ENCODE data around the gene UROC1. TPM values are rescaled to one million over a fixed set of nuclear protein-coding genes. Genes with fewer than 3 reads are reported as not detected.

Gene UROC1
- total and polyA plus RNA-seq, 2 of the 13 experiments (the other 11 are each of a cell fraction or from before 2014, with no cell fraction given), result 0.71 to 1.3 TPM

DNA sequence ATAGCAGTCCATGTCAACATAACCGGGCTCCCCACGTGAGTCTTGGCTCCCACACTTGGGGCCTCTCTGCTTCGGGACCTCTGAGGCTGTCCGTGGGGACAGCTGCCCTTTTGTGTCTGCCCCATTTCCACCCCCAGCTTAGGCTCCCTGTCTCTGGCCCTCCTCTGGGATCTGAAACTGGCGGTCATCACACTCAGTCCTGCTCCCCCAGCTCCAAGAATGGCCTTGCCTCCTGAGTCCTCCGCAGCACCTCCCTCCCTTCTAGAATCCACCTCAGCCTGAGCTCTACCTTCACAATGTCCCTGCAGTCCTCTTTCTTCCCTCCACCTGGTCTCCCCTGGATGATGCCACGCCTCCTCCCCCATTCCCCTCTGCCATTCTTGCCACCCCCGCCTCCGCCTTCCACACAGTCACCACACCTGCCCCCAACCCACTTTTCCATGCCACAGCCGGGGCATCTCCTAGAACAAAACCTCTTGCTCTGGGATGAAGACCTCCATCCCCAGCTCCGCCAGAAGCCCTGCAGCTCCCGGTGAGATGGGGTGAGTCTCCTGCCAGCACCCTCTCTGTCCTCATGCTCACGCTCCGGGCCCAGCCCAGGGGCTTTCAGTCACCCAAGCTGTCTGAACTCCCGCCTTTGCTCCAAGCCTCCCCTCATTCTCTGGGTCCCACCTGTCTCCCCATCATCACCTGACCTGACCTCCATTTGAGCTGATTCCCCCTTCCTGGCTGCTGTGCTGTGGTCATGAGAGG lies 34.9 kb downstream of the UROC1 start:
- H3K4me1 ChIP-seq (ENCODE audit: insufficient read depth, low read length), result peaks cover 98% of the 10 kb centered on the region
- DNase-seq (ENCODE audit: low spot score) (no peak), FAIRE-seq (no peak), ATAC-seq (no peak)
- peak overlapping the region in 1 of 3 experiments; percentile 49; a peak in 1 of 6 replicates for H3K4me3 ChIP-seq (replicated peaks in 1 of 3; ENCODE audit: insufficient read depth in 1 of 3, low read depth in 2 of 3, low read length in 3 of 3)
- peak overlapping the region; percentile 60 for H3K4me2 ChIP-seq (ENCODE audit: low read depth, low read length)
- TF ChIP-seq ZSCAN31 (CRISPR knock-in tag; IDR thresholded peaks at IDR 0.05; ENCODE audit: low read depth) (0 out of 2 replicates have a peak, but pooled peaks have one; percentile 17), ARID2 (CRISPR knock-in tag; IDR thresholded peaks at IDR 0.05; ENCODE audit: borderline replicate concordance) (no peak)
- no peaks in the 10 kb centered on the region for H3K27me3 ChIP-seq (ENCODE audit: control insufficient read depth in 1 of 2, insufficient read depth in 2 of 2, low read length in 2 of 2)
- ChIA-PET POLR2A (interaction anchor here (0.8 to 1.8 kb wide), 5 partner anchors 8 to 41 kb away, joined by 3 to 10 read pairs (median 6); partner anchors contain the start of gene CHST13), CTCF (ENCODE audit: low intra/inter-chr PET ratio, low total read pairs) (no interaction called here)
- H3K9me3 ChIP-seq (ENCODE audit: low read length), result no peaks in the 10 kb centered on the region
- BruUV-seq (replicated peaks), result no TSS peak
- no peaks in the 10 kb centered on the region for H3K36me3 ChIP-seq (replicated peaks in 1 of 2; ENCODE audit: control insufficient read depth in 1 of 2, insufficient read depth in 2 of 2, low read length in 2 of 2)
- H3K79me2 ChIP-seq (ENCODE audit: insufficient read depth, low read length), result no peaks in the 10 kb centered on the region
- in situ Hi-C loops (cut with HindIII; ENCODE audit: extremely low pct_ligation_motif_present, low pct_unique_long_range_greater_than_20kb) (no loop called here), intact Hi-C loops (cut with micrococcal nuclease; ENCODE audit: unreplicated experiment) (loop anchor here (5.0 kb wide), 1 partner anchor 35 kb away; the partner anchor contains the start of gene UROC1)
- no peak overlapping the region for H3K27ac ChIP-seq (ENCODE audit: extremely low read length, insufficient read depth, low read length)
- H4K20me1 ChIP-seq (ENCODE audit: insufficient read depth, low read length), result no peaks in the 10 kb centered on the region
- WGBS (ENCODE audit: low lambda C conversion rate), result 82% methylated on average over 12 of the region's 15 CpGs
- no peak overlapping the region for H2AFZ ChIP-seq (ENCODE audit: low read length)
- H3K9ac ChIP-seq (ENCODE audit: insufficient read depth, low read depth, low read length), result 0 out of 2 replicates have a peak overlapping the region, but pooled peaks have one; percentile 9

DNA sequence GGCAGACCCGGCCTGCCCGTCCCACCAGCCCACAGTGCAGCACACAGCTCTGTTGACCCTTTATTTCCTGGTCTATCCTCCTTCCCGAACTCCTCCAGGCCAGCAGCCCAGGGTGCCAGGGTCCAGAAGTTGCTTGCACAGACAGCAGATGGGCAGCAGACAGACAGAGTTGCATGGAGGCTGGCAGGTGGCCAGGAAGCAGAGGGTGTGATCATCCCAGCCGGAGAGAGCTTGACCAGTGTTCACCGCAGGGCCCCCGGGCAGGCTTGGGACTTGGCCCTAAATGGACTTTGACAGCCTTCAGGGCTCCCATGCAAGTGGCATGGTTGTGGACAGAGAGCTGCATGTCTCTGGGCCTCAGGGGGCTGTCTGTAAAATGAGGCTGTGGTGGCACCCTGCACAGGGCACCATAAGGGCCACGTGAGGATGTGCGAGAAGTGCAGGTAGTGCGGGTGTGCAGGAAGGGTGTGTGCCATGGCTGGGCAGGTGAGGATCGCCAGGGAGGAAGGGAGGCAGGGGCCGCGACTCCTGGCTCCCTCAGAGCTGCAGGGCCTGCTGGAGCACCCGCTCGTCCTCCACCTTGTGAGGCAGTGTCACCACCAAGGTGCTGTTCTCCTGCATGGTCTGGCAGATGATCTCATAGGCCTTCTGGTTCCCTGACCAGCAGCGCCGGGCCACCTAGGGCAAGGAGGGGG lies 35.6 kb downstream of the UROC1 start:
- Histone ChIP-seq H4K20me1 (ENCODE audit: insufficient read depth, low read length) (no peaks in the 10 kb centered on the region), H3K79me2 (ENCODE audit: insufficient read depth, low read length) (no peaks in the 10 kb centered on the region), H3K9me3 (ENCODE audit: low read length) (no peaks in the 10 kb centered on the region), H3K27me3 (ENCODE audit: control insufficient read depth in 1 of 2, insufficient read depth in 2 of 2, low read length in 2 of 2) (no peaks in the 10 kb centered on the region), H3K9ac (ENCODE audit: insufficient read depth, low read depth, low read length) (no peak overlapping the region), H3K4me3 (replicated peaks in 1 of 3; ENCODE audit: insufficient read depth in 1 of 3, low read depth in 2 of 3, low read length in 3 of 3) (peak overlapping the region in 1 of 3 experiments; percentile 49; a peak in 2 of 6 replicates), H2AFZ (ENCODE audit: low read length) (no peak overlapping the region), H3K36me3 (replicated peaks in 1 of 2; ENCODE audit: control insufficient read depth in 1 of 2, insufficient read depth in 2 of 2, low read length in 2 of 2) (no peaks in the 10 kb centered on the region), H3K4me1 (ENCODE audit: insufficient read depth, low read length) (peaks cover 98% of the 10 kb centered on the region), H3K4me2 (ENCODE audit: low read depth, low read length) (peak overlapping the region; percentile 60), H3K27ac (ENCODE audit: extremely low read length, insufficient read depth, low read length) (peak overlapping the region; percentile 34)
- WGBS (ENCODE audit: low lambda C conversion rate), result 32% methylated on average over 12 of the region's 16 CpGs
- peak; percentile 76 for ATAC-seq
- ChIA-PET POLR2A (interaction anchor here (0.6 to 1.8 kb wide), 5 partner anchors 8 to 172 kb away, joined by 3 to 10 read pairs (median 6); partner anchors contain the start of gene CHST13), CTCF (ENCODE audit: low intra/inter-chr PET ratio, low total read pairs) (no interaction called here)
- intact Hi-C loops (cut with micrococcal nuclease; ENCODE audit: unreplicated experiment), result loop anchor here (5.0 kb wide), 1 partner anchor 35 kb away; the partner anchor contains the start of gene UROC1
- DNase-seq (ENCODE audit: low spot score), result peak; percentile 71
- peak; percentile 49 for FAIRE-seq
- in situ Hi-C loops (cut with HindIII; ENCODE audit: extremely low pct_ligation_motif_present, low pct_unique_long_range_greater_than_20kb), result no loop called here
- BruUV-seq (replicated peaks), result no TSS peak
- TF ChIP-seq ZNF274 (CRISPR knock-in tag; IDR thresholded peaks at IDR 0.05) (no peak), ZNF331 (CRISPR knock-in tag; IDR thresholded peaks at IDR 0.05) (no peak), ZNF777 (CRISPR knock-in tag; IDR thresholded peaks at IDR 0.05) (no peak), ZNF766 (CRISPR knock-in tag; IDR thresholded peaks at IDR 0.05; ENCODE audit: borderline replicate concordance) (no peak), CCDC6 (CRISPR knock-in tag; IDR thresholded peaks at IDR 0.05) (0 out of 2 replicates have a peak, but pooled peaks have one; percentile 44)
- TF ChIP-seq, protein P1, sequence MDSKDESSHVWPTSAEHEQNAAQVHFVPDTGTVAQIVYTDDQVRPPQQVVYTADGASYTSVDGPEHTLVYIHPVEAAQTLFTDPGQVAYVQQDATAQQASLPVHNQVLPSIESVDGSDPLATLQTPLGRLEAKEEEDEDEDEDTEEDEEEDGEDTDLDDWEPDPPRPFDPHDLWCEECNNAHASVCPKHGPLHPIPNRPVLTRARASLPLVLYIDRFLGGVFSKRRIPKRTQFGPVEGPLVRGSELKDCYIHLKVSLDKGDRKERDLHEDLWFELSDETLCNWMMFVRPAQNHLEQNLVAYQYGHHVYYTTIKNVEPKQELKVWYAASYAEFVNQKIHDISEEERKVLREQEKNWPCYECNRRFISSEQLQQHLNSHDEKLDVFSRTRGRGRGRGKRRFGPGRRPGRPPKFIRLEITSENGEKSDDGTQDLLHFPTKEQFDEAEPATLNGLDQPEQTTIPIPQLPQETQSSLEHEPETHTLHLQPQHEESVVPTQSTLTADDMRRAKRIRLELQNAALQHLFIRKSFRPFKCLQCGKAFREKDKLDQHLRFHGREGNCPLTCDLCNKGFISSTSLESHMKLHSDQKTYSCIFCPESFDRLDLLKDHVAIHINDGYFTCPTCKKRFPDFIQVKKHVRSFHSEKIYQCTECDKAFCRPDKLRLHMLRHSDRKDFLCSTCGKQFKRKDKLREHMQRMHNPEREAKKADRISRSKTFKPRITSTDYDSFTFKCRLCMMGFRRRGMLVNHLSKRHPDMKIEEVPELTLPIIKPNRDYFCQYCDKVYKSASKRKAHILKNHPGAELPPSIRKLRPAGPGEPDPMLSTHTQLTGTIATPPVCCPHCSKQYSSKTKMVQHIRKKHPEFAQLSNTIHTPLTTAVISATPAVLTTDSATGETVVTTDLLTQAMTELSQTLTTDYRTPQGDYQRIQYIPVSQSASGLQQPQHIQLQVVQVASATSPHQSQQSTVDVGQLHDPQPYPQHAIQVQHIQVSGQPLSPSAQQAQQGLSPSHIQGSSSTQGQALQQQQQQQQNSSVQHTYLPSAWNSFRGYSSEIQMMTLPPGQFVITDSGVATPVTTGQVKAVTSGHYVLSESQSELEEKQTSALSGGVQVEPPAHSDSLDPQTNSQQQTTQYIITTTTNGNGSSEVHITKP (CRISPR knock-in tag; IDR thresholded peaks at IDR 0.05; ENCODE audit: low read depth), result no peak
- TF ChIP-seq, protein P2, sequence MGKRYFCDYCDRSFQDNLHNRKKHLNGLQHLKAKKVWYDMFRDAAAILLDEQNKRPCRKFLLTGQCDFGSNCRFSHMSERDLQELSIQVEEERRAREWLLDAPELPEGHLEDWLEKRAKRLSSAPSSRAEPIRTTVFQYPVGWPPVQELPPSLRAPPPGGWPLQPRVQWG (CRISPR knock-in tag; IDR thresholded peaks at IDR 0.05; ENCODE audit: borderline replicate concordance, low read depth), result no peak
- TF ChIP-seq, protein P3, sequence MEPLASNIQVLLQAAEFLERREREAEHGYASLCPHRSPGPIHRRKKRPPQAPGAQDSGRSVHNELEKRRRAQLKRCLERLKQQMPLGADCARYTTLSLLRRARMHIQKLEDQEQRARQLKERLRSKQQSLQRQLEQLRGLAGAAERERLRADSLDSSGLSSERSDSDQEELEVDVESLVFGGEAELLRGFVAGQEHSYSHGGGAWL (CRISPR knock-in tag; IDR thresholded peaks at IDR 0.05), result no peak
